Islet of Langerhans (tissue), 1 donor: ENCODE measurements around the gene GPR55.

ENCODE experiments used
- FAIRE-seq: peaks from one replicate; lab custom pipeline; 2011; peaks lifted over from hg19 to GRCh38; lab: Jason Lieb, UNC

GPR55 gene

GRCh38 chr2:230934231-230935129, 9.4 kb upstream of the GPR55 start:
- no peak for FAIRE-seq

GRCh38 chr2:230933521-230934180, 8.6 kb upstream of the GPR55 start:
- no peak for FAIRE-seq

- FAIRE-seq = no peak
Measured at GRCh38 chr2:230932556-230933511, 7.8 kb upstream of the GPR55 start.

GRCh38 chr2:230931556-230932231, 6.7 kb upstream of the GPR55 start:
- no peak for FAIRE-seq

- FAIRE-seq = no peak
Measured at GRCh38 chr2:230930928-230931555, 6.0 kb upstream of the GPR55 start.

- FAIRE-seq = no peak
Measured at GRCh38 chr2:230930149-230930780, 5.2 kb upstream of the GPR55 start.

- FAIRE-seq = no peak
Measured at GRCh38 chr2:230929381-230930148, 4.5 kb upstream of the GPR55 start.

GRCh38 chr2:230928701-230929380, 3.8 kb upstream of the GPR55 start:
- FAIRE-seq = no peak

- FAIRE-seq = no peak
Measured at GRCh38 chr2:230927711-230928341, 2.8 kb upstream of the GPR55 start.

- no peak for FAIRE-seq
Measured at GRCh38 chr2:230925879-230926765, 1.1 kb upstream of the GPR55 start.

- no peak for FAIRE-seq
Measured at GRCh38 chr2:230925443-230925878, 419 bp upstream of the GPR55 start.

GRCh38 chr2:230924092-230924469, 961 bp downstream of the GPR55 start:
- FAIRE-seq = no peak

- no peak for FAIRE-seq
Measured at GRCh38 chr2:230922951-230923717, 1.9 kb downstream of the GPR55 start.

- FAIRE-seq = no peak
Measured at GRCh38 chr2:230921806-230922595, 3.0 kb downstream of the GPR55 start.

- FAIRE-seq = no peak
Measured at GRCh38 chr2:230920167-230920566, 4.9 kb downstream of the GPR55 start.

- FAIRE-seq = no peak
Measured at GRCh38 chr2:230919681-230920080, 5.4 kb downstream of the GPR55 start.
